NCI-H146 (cell line): ENCODE measurements around the gene AGBL4.

Source experiments
- DNase-seq: peaks from one replicate; lab custom pipeline; 2025; lab: John Stamatoyannopoulos, UW

Gene AGBL4

DNA sequence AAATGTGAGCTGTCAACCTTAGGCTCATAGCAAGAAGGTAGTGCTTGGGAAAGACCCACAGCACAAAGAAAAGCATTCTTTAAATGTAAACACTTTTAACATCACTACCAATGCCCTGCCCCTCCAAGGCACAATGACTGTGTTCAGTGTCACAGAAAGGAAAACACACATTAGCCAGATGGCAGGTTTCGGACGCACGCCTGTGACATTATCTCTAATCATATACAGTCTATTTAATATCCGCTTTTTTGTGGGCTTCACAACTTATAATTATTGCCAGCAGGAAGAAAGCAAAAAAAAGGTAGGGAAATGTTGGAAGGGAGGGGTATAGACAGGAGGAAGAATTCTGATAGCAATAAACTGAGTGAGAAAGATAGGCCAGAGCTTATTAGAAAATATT is 1134.7 kb downstream of the AGBL4 start:
- DNase-seq = peak; percentile 66

DNA sequence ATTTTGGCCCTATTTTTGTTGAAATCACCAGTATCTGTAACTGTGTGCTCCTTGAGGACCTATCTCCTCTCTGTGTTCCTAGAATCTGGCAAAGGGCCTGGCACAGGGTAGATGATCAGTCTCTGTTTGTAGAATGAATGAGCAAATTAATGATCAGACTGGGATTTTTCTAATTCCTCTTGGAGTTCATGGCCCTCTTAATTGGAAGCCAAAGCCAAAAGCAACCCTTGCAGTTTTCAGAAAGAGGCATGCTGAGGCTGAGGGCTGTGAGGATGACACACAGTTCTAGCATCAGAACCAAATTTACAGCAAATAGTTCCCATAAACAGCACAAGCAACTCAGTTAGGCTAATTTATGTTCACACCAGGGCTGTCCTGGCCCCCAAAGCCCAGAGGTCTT is 1136.0 kb downstream of the AGBL4 start:
- no peak for DNase-seq

DNA sequence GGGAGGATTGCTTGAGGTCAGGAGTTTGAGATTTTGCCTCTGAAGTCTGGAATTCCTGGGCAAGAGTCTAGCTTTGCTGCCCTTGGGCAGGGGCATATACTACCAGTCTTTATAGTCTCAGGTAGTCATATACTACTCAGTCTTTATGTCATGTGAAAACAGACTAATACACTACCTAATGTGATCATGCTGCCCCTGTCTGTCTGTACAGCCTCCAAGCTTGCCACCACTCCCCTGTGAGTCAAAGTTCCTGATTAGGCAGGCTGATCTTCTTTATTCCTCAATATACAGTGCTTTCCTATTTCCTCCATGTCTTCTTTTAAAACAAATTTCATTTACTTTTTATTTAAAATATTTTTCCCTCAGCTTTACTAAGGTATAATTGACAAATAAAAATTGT is 1141.7 kb downstream of the AGBL4 start:
- DNase-seq = no peak

DNA sequence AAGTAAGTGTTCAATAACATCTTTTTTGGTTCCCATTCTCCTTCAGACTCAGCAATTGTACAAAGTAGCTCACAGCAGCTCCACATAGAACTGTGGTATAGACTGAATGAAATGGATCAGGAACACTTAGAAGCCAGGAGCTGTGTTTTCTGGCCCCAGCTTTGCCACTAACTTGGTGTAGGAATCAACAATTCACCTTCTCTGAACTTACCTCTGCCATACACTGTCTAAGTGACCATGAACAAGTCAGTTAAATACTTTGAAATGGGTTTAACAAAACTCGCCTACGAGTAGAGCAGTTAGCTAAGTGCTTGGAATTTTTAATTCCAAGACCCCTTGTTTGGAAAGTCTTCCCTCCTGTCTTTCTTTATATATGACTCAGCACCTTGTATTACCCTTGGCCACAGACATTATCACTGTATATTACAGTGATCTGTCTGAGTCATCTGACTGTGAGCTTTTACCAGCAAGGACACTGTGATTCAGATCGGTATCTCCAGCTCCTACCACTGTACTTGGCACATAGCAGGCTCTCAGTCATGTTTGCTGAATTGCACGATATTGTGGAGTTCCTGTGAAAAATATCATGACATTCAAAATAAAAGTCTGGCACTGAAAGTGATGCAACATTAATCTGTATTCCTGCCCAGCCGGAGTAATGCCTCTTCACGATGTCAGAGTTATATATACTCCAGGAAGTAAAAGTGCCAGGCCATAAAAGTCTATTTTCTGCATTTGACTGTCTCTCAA is 1145.4 kb downstream of the AGBL4 start:
- no peak for DNase-seq

DNA sequence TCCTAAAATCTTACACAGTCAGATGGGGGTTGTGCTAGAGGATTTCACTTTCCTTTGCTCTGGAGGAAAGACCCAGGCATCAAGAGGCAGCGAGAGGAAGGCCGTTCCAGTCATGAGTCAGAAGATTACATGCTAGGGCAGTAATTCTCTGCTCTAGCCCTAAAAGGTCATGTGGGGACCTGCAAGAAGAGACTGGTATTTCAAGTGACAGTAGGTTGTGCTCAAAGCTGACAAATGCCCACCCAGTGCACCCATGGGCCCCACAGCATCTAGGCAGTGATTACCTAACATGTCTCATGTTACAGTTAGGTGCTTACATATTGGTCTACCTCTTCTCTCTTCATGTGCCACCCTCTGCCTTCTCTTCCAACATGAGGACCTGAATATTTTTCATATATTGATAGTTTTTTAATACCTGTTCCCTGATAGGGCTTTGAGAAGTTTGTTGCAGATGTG is 1147.4 kb downstream of the AGBL4 start:
- DNase-seq = no peak

DNA sequence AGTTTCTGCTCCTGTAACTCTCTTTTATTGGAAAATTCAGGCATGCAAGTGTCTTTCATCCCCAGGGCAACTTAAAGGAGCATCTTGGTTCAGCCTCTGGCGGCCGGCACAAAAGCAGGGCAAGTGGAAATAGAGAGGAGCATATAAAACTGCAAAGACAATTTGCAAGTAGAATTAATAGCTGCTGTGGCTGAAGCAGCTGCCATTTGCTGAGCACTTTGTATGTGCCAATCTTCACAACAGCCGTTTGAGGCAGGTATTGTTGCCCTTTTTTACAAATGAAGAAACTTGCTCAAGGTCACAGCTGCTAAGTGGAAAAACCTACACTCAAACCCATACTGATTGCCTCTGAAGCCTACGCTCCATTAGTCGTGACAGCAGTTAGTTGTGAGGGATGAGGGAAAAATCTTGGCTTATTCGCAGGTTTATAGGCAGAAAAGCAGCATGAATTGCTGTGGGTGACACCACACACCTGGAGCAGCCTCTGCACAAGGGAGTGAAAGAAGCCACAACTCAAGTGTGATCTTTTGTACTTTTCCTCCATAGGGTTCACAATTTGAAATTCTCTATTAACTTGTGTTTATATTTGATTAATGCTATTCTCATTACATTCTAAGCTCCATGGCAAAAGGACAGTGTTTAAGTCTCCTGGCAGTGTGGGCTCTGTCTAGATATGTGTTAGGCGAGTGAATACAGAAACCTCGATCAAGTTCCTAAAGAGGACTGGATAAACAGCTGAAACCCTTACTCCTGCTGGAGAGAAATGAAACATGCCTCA is 1148.0 kb downstream of the AGBL4 start:
- no peak for DNase-seq

DNA sequence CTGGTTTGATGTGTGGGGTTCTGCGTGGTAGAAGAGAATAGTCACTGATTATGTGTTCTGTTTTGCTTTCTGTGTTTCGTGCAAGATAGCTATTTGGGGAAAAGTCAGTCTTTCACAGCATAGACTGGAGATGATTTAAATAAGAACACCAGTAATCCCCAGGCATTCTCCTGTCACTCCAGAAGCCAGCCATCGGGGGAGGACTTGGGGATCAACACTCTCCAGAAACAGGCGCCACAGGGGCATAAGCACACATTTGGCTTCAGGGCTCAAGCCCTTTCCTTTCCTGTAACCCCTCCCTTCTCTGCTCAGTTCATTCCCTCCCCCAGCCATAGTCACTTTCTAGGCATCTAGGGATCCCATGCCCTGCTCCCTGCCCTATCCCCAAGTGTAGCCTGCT is 1149.8 kb downstream of the AGBL4 start:
- no peak for DNase-seq

DNA sequence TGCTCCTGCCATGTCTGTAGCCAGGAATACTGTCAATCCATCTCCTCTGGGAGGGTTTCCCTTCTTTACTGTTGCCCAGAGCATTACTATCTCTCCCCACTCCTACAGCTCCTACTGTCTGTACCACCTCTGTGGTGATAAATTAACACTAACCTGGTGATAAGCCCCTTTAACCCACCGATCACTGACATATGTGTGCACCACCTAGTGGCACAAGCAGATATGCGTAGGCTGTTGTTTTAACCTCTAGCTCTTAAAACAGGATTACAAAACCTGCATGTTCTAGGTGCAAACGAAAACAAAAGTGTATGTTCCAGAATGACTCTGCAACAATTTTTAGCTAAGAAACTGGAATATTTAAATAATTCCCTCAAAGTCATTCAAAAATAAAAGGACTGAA is 1153.2 kb downstream of the AGBL4 start:
- DNase-seq = no peak

DNA sequence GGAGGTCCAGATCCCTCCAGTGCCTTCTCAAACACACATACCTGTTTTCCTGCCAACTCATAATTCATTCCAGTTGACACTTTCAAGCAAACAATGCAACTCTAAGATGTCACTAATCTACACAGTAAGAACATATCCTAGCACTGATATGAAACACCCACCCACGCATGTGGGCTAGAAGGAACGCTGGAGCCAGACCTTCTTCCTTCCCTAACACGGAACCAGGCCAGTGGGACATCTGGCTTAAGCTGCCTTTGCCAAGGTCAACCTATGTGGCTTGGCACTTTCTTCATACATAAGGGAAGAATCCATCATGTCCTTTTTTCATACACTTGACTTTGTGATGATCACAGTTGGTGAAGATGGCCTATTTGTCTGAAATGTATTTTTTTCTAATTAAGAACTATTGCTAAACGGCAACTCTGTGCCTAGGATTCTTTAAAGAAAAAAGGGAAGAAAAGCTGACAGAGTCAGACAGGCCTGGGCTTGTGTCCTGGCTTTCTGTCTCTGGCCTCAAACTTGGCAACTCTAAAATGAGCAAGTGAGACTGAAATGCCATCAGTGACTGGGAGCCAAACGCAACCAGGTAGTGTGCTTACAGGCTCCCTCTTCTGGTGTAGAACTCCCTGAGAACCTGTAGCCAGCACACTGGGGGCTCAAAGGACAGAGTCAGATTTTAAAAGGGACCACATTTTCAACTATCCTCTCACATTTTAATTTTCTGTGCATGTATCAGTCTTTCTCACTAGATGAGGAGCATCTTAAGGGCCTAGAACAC is 1154.4 kb downstream of the AGBL4 start:
- no peak for DNase-seq

DNA sequence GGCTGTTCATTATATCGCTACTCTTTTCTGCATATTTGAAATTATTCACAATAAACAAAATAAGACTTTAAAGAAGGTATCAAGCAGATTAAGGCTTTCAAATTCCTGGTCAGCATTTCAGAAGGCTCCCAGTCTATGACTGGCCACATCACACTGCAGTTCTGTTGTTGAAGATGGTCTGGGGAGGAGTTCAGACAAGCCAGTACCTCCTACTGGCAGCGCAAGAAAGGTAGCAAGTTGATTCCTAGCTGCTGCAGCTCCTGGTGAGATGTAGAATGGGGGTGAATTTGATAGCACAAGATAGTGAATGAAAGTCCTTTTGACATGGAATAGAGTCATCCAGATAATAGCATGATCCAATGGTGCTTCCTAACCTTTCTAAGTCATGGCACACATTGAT is 1158.8 kb downstream of the AGBL4 start:
- DNase-seq = no peak

DNA sequence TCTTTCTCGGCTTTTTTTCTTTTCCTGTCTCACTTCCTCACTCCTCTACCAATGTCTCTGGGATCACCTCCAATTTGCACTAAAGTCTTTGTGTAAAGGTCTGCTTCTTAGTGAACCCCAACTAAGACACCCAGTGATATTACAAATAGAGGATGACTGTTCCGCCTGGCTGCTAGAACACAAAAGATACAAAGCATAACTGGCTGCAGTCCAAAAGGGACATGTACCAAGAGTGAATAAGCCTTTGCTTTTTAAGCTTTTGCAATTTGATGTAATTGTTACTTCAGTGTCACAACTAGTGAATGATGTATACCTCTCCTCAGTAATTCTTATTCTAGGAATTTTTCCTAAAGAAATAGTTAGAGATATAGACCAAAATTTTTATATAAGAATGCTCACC is 1164.3 kb downstream of the AGBL4 start:
- DNase-seq = peak; percentile 30

DNA sequence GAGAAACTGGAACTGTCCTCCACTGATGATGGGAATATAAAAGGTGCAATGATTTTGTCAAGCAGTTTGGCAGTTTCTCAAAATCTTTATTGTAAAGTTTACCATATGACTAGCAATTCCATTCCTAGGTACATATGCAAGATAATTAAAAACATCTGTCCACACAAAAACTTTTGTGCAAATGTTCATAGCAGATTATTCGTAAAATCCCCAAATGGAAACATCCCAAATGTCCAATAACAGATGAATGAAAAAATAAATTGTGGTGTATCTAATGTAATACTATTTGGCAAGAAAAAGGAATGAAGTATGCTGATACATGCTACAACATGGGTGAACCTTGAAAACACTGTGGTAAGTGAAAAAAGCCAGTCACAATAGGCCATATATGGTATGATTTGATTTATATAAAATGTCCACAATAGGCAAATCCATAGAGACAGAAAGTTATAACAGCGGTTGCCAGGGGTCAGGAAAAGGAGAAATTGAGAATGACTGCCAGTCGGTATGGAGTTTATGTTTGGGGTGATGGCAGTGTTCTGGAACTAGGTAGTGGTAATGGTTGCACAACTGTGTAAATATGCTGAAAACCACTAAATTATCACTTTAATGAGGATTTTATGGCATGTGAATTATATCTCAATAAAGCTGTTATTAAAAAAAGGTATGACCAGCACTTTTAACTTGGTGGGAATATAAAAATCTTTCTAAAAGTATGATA is 1165.4 kb downstream of the AGBL4 start:
- DNase-seq = no peak

DNA sequence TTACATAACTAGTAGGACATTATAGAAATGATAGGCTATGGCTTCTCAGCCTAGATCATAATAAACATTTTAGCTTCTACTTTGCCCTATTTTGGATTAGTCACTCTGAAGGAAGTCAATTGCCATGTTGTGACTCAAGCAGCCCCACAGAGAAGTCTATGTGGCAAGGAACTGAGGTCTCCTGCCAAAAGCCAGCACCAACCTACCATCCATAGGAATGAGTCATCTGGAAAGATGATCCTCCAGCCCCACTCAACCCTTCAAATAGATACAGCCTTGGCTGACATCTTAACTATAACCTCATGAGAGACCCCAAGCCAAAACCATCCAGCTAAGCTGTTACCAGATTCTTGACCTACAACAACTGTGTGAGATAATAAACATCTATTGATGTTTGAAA is 1170.7 kb downstream of the AGBL4 start:
- no peak for DNase-seq

DNA sequence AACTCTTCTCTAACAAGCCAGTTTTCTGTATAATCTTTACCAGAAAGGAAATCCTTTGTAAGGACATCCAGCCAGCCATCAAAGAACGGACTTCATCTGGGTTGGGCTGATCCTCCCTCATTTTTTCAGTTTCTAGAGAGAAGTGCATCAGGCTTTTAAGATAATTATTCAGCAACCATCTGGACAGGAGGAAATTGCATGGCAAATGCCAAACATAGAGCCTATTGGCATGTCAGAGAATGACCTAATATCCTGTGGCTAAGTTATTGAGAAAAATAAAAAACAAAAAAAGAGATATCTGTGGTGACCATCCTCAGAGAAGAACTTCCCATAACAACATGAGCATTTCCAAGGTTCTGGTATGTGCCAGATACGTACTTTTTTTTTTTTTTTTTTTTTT is 1172.1 kb downstream of the AGBL4 start:
- no peak for DNase-seq

DNA sequence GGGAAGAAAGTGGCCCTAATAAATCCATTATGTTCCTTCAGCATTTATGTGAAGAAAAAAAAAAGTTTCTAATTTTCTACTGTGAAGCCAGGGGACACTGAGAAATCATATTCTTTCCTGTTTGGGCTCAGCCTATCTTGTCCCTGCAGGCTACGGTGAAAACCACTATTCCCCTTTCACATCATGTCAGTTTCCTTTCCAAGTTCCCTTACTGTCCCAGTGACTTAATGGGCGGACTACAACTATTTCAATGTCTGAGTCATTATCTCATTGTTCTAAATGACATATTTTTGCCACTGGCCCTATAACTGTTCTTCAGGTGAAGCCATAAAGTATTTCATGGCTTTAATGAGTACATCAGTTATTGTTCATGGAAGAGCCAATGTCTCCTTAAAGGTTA is 1175.7 kb downstream of the AGBL4 start:
- DNase-seq = no peak

DNA sequence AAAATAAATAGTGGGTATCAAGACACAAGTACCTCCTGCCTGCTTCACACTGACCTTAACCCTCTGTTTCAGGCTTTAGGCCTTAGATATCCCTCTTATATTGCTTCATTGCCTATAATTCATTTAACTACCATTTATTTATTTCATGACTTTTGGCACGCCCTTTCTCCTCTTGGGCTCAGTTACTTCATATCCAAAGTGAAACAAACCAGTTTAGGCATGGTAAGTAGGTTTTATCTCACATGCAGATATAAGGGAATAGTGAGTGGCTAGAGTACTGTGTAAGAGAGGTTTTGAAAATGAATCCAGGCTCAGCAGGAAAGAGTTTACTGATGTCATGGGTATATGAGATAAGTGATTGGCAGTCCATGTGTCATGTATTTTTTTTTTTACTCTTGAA is 1177.3 kb downstream of the AGBL4 start:
- no peak for DNase-seq

DNA sequence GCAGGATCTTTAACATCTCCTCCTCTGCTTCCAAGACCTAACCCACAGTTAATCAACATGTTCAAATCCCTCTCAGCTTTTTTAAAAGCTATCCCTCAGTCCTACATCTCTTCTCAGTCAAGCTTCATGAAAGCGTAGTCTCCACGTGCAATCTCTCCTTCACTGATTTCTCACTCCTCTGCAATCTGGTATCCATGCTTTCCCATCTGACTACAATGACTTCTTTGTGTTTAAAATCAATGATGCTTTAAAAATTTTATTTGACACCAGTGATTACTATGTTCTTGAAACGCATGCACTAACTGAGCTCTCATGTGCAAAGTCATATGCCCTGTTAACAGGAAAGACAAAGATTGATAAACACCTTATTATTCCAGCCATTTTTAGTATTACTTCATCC is 1179.6 kb downstream of the AGBL4 start:
- DNase-seq = no peak

DNA sequence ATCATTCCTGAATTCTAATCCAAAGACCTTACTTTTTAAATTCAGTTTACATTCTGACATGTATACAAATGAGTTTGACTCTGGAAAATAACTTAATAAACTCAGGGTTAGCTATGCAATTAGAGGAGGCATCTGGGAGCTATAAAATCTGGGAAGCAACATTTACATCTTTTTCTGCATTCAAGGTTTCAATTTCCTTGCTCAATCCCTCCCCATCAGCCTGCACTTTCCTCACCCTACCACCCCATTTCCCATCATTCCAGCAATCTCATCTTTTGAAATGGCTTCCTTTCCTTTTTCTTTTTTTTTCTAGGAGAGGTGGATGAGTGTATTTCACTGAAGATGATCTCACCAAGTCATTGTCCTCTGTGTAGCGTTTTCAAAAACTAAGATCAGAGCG is 1181.8 kb downstream of the AGBL4 start:
- DNase-seq = no peak

DNA sequence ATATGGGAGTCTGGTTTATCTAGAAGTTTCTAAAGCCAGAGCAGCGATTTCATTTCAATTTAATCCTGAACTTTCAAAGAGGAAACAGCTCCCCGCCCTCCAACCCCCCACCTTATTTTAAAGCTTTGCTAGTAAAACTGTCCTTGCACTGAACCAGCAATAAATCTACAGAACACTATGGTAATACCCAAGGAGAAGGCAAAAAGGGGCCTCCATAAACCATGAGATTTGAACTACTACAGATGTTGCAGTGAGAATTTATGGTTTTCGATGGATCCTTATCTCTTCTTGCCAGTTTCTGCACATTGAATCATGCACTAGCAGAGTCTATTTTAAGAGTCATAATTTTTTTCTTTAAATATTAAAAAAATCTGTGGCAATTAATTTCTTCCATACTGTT is 1182.3 kb downstream of the AGBL4 start:
- no peak for DNase-seq

DNA sequence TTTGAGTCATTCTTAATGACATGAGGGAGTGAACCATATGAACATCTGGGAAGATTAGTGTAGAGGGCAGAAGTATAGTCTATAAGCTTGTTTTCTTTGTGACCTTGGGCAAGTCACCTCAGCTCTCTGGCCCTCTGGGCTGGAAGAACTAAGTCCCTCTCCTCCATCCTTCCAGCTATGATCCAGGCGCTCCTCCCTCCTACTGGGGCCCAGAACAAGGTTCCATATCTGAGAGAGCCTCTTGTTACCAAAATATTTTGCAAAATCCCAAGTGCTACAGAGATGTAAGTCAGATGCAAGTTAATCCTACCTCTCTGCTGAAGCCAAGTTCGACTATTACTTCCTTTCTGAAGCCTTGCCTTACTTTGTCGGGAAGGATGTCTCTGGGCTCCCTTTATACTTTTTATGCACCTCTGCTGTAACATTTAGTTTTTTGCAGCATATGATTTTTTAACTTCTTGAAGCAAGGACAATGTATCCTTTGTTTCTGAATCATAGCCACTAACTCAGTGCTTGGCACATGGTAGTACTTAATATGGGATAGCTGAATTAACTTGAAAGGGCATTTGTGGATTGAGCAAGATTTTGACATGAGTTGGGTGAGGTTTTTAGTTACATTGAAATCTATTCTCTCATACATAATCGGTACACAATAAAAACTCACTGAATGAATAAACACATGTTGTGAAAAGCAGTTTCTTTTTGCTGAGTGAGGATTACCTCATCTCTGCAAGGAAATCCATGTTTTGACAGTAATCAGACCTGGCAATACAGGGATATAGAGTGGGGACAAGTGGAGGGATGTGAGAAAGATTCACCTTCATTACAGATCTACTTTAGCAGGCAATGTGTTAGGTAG is 1192.4 kb downstream of the AGBL4 start:
- no peak for DNase-seq

DNA sequence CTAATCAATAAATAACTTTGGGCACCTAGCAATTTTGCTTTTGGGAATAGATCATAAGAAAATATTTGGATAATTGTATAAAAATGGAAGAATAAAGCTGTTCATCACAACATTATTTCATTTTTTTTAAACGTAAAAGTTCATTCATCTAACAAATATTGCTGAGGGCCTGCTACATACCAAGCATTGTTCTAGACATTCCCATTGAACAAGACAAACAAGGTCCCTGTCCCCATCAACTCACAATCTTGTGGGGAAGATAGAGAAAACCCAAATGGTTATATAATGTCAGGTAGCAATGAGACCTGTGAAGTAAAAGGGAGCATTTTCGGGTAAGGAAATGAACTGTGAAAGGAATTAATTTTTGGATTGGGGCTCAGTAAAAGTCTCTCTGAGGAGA is 1193.0 kb downstream of the AGBL4 start:
- DNase-seq = no peak
